GM12865 (cell line): ENCODE data around the gene GOLGA6L2.

Experiments used
- DNase-seq: peaks from one replicate; pipeline ENCODE4 v3.0.0; 2010; ENCODE audit warnings: low read depth
- H3K4me3 ChIP-seq: 2 replicates; pipeline ENCODE4 v1.5.1; 2011; ENCODE audit warnings: mild to moderate bottlenecking, low read depth, low read length, control low read depth
- TF ChIP-seq, protein P1 (sequence below): IDR thresholded peaks from 2 replicates; pipeline ENCODE4 v1.5.1; 2011; ENCODE audit warnings: low read length, control low read depth, low read depth, inconsistent platforms; ENCODE audit not compliant: insufficient read depth; ENCODE audit errors: missing control alignments

GOLGA6L2 gene

DNA sequence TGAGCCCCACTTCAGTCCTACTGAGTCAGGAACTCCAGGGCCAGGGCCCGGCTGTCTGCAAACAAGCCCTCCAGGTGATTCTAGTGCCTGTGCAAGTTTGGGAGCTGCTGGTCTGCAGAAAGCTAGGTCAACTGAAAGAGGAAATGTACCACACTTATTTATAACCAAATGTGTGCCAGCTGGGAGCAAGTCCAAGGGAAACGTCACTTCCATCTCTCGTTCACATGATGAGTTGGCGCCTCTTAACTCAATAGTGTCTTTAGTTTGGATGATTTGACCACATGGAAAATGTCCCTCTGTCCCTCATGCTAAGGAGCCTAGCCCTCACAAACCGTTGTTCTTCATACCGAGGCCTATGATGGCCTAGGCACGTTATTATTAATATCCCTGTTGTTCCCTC lies 49.3 kb downstream of the GOLGA6L2 start:
- no peak overlapping the region for H3K4me3 ChIP-seq
- TF ChIP-seq, protein P1, sequence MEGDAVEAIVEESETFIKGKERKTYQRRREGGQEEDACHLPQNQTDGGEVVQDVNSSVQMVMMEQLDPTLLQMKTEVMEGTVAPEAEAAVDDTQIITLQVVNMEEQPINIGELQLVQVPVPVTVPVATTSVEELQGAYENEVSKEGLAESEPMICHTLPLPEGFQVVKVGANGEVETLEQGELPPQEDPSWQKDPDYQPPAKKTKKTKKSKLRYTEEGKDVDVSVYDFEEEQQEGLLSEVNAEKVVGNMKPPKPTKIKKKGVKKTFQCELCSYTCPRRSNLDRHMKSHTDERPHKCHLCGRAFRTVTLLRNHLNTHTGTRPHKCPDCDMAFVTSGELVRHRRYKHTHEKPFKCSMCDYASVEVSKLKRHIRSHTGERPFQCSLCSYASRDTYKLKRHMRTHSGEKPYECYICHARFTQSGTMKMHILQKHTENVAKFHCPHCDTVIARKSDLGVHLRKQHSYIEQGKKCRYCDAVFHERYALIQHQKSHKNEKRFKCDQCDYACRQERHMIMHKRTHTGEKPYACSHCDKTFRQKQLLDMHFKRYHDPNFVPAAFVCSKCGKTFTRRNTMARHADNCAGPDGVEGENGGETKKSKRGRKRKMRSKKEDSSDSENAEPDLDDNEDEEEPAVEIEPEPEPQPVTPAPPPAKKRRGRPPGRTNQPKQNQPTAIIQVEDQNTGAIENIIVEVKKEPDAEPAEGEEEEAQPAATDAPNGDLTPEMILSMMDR, result no peak
- DNase-seq, result no peak

DNA sequence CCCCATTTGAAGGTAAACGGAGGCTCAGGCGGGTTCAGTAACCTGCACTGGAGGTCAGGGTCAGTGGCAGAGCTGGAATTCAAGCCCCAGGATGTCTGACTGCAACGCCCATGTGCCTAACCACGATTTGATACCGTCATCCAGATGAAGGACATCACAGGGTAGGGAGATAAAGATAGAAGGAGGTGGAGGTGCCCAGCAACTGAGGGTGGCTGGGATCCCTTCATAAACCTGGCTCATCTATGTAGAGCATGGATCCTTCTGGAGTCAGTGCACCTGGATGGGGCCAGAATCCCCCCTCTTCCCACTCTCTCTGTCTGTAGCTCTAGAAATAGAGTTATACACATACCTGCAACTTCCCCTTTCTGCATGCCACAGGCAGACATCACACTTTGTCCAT lies 51.2 kb downstream of the GOLGA6L2 start:
- H3K4me3 ChIP-seq, result no peak overlapping the region
- TF ChIP-seq, protein P1, result no peak
- no peak for DNase-seq

DNA sequence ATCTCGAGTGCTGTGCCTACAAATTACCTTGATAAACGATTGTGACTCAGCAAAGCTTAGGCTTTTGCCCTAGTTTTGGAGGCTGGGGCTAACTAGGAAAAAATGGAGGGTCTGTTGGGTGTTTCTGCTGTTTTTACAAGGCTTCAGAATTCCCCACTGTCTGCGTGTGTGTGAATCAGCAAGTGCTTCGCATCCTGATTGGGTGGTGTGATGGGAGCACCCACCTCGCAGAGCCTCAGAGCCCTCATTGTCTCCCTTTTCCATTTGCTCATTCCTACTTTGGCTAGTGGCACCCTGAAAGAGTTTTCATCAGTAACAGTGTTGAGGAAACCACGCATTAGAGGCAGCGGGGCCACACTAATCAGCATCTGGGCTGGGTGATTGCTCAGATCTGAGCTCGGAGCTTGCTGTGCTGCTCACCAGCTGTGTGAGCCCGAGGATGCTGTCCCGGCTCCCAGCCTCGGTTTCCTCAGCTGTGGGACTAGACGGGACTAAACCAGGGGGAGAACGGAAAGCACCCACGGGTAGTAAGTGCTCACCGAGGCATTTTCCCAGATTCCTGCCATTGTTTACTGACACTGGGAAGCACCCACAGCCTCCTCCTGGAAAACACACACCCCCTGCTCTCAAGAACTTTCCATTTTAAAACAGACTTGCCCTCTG lies 51.9 kb downstream of the GOLGA6L2 start:
- TF ChIP-seq, protein P1, result no peak
- H3K4me3 ChIP-seq, result no peak overlapping the region

More for the DNA sequence above, 51.9 kb downstream of the GOLGA6L2 start:
- no peak for DNase-seq
